DND-41 (cell line): ENCODE data around the gene SLC25A51.

Experiments
- ATAC-seq: fragments of 200-7000 bp; cut with Tn5 transposase; 3 replicates; pipeline ENCODE4 v1.9.1; 2021; ENCODE audit warnings: low read depth; ENCODE audit not compliant: insufficient read depth
- DNase-seq: peaks from one replicate; pipeline ENCODE4 v3.0.0-alpha.2; 2020
- H2AFZ ChIP-seq: 2 replicates; pipeline ENCODE4 v1.6.0; 2012; ENCODE audit warnings: low read depth, low read length
- H3K27ac ChIP-seq: 2 replicates; pipeline ENCODE4 v1.5.1; 2012; ENCODE audit warnings: low read length, inconsistent platforms
- H3K27me3 ChIP-seq: fragments of 200-600 bp; sonication (generic); 2 replicates; pipeline ENCODE4 v1.6.0; 2012; ENCODE audit warnings: low read length, mild to moderate bottlenecking, inconsistent platforms; ENCODE audit not compliant: insufficient read depth, poor library complexity
- H3K36me3 ChIP-seq: 2 replicates; pipeline ENCODE4 v1.5.1; 2012; ENCODE audit warnings: low read length, inconsistent platforms; ENCODE audit not compliant: insufficient read depth
- H3K4me1 ChIP-seq: 2 replicates; pipeline ENCODE4 v1.5.1; 2012; ENCODE audit warnings: mild to moderate bottlenecking, low read length; ENCODE audit not compliant: insufficient read depth
- H3K4me2 ChIP-seq: 2 replicates; pipeline ENCODE4 v1.6.0; 2012; ENCODE audit warnings: mild to moderate bottlenecking, moderate library complexity, low read length, inconsistent platforms; ENCODE audit not compliant: insufficient read depth
- H3K4me3 ChIP-seq, 2 experiments: fragments of 200-600 bp in 1 of 2; shearing (Covaris generic) in 1 of 2; 2 replicates each; pipeline ENCODE4 v1.5.1; 2012 to 2016; ENCODE audit warnings: inconsistent platforms in 2 of 2, low read length in 2 of 2, mild to moderate bottlenecking in 2 of 2, low read depth in 1 of 2, moderate library complexity in 1 of 2
- H3K79me2 ChIP-seq: 2 replicates; pipeline ENCODE4 v1.6.0; 2012; ENCODE audit warnings: low read length, inconsistent platforms; ENCODE audit not compliant: insufficient read depth
- H3K9ac ChIP-seq: 2 replicates; pipeline ENCODE4 v1.6.0; 2012; ENCODE audit warnings: low read depth, mild to moderate bottlenecking, inconsistent platforms, low read length, moderate library complexity
- H3K9me3 ChIP-seq: 2 replicates; pipeline ENCODE4 v1.5.1; 2012; ENCODE audit warnings: low read length, moderate library complexity, mild to moderate bottlenecking, inconsistent platforms; ENCODE audit not compliant: insufficient read depth, severe bottlenecking
- H4K20me1 ChIP-seq: 2 replicates; pipeline ENCODE4 v1.6.0; 2012; ENCODE audit warnings: low read length; ENCODE audit not compliant: insufficient read depth
- EZH2 ChIP-seq: IDR thresholded peaks from 3 replicates; pipeline ENCODE4 v1.6.1; 2012; ENCODE audit warnings: borderline replicate concordance, low read depth, mild to moderate bottlenecking, moderate library complexity, low read length, inconsistent platforms; ENCODE audit not compliant: severe bottlenecking
- TF ChIP-seq, protein P1 (sequence below): IDR thresholded peaks from 2 replicates; pipeline ENCODE4 v1.5.1; 2012; ENCODE audit warnings: borderline replicate concordance, low read length, moderate library complexity, mild to moderate bottlenecking; ENCODE audit not compliant: poor library complexity, severe bottlenecking; ENCODE audit errors: extremely low read depth

Gene SLC25A51

DNA sequence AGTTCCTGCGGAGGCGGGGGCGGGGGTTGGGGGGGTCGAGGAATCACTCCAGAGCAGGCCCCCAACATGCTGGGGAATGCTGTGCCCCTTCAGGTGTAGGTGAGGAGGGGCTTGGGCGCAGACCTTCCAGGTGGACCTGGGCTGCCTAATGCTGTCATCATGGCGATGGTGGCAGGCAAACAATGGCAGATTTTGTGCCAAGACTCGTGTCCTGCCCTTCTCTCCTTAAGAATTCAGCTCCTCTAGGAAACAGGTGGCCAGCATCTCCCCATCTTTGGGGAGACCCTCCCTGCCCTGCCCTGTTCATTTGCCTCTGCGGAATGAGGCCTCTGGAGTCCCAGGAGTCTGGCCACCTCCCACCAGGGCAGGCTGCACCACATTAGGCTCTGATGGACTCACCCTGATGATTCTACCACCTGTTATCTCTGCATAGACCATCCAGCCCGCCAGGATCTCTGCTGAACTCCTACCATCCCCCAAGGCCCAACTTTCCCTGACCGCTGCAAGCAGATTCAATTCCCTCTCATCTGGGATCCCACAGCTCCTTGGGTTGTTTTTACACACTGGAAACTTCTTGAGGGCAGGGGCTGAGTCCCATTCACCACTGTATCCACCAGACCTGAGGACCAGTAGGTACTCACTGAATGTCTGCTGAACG, 10.9 kb upstream of the SLC25A51 start:
- H3K36me3 ChIP-seq = no peaks in the 10 kb centered on the region
- H2AFZ ChIP-seq = no peak overlapping the region
- DNase-seq = no peak
- H3K9ac ChIP-seq = no peak overlapping the region
- H3K9me3 ChIP-seq = no peaks in the 10 kb centered on the region
- H3K4me3 ChIP-seq = no peak overlapping the region
- no peaks in the 10 kb centered on the region for H3K27me3 ChIP-seq
- TF ChIP-seq, protein P1, sequence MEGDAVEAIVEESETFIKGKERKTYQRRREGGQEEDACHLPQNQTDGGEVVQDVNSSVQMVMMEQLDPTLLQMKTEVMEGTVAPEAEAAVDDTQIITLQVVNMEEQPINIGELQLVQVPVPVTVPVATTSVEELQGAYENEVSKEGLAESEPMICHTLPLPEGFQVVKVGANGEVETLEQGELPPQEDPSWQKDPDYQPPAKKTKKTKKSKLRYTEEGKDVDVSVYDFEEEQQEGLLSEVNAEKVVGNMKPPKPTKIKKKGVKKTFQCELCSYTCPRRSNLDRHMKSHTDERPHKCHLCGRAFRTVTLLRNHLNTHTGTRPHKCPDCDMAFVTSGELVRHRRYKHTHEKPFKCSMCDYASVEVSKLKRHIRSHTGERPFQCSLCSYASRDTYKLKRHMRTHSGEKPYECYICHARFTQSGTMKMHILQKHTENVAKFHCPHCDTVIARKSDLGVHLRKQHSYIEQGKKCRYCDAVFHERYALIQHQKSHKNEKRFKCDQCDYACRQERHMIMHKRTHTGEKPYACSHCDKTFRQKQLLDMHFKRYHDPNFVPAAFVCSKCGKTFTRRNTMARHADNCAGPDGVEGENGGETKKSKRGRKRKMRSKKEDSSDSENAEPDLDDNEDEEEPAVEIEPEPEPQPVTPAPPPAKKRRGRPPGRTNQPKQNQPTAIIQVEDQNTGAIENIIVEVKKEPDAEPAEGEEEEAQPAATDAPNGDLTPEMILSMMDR = no peak
- ATAC-seq = no peak
- H4K20me1 ChIP-seq = no peaks in the 10 kb centered on the region
- H3K27ac ChIP-seq = no peak overlapping the region
- no peak overlapping the region for H3K4me2 ChIP-seq
- no peaks in the 10 kb centered on the region for H3K4me1 ChIP-seq
- no peaks in the 10 kb centered on the region for H3K79me2 ChIP-seq

DNA sequence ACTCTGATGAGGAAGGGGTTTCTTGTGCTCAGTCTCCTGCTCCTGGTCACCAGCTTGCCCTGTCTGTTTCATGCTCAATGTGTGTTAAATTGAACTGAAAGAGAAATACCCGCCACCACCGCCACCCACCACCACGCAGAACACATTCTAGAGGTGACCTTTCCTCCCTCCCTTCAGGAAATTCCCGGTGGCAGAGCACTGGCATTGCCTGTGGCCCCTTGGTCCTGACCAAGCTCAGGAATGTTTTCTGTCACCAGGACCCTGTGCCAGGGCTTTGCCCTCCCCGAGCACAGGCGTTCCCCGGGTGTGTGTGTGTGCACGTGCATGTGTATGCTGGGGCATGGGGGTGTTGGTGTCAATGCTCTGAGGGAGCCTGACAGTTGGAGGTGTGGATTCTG, 10.2 kb upstream of the SLC25A51 start:
- H3K27ac ChIP-seq = no peak overlapping the region

DNA sequence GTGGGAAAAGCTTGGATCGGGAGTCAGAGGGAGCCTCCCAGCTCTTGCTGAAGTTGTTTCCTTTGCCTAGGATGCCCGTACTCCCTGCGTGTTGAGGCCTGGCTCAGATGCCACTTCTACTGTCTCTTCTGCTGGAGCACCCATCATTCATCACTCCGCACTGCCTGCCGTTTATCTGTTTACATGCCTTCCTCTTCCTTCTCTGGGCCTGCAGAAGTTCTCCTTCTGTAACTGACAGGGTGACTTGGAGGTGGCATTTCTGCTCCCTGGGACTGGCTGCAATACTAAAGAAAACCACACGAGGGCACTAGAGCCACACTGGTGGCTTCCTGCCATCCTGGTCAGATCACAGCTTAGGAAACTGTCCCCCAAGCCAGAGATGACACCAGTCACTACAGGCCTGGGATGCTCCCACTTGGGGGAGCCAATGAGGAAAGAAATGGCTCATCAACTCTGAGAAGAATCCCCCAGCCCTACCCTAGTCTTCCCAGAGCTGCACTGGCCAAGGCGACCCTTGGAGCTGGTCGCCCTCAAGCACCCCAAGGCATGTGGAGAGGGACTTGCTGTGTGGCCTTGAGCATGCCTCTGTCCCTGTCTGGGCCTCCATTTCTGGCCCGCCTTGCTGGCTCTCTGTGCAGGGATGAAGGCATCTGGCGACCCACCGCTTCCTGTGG, 9.7 kb upstream of the SLC25A51 start:
- no peak overlapping the region for H3K9ac ChIP-seq
- TF ChIP-seq EZH2 = no peak
- TF ChIP-seq, protein P1 = peak; percentile 95
- no peak overlapping the region for H3K4me3 ChIP-seq
- H4K20me1 ChIP-seq = no peaks in the 10 kb centered on the region
- H3K4me2 ChIP-seq = no peak overlapping the region
- peak overlapping the region; percentile 14; the same call in 1 of the 2 replicates for H2AFZ ChIP-seq
- no peaks in the 10 kb centered on the region for H3K4me1 ChIP-seq
- DNase-seq = peak; percentile 78
- no peaks in the 10 kb centered on the region for H3K9me3 ChIP-seq
- no peak overlapping the region for H3K27ac ChIP-seq
- H3K27me3 ChIP-seq = no peaks in the 10 kb centered on the region
- H3K79me2 ChIP-seq = no peaks in the 10 kb centered on the region
- no peaks in the 10 kb centered on the region for H3K36me3 ChIP-seq
- ATAC-seq = peak; percentile 92

More for the DNA sequence above, 10.2 kb upstream of the SLC25A51 start:
- Histone ChIP-seq H3K9ac (no peak overlapping the region), H3K9me3 (no peaks in the 10 kb centered on the region), H3K79me2 (no peaks in the 10 kb centered on the region), H3K4me3 (no peak overlapping the region), H2AFZ (no peak overlapping the region), H4K20me1 (no peaks in the 10 kb centered on the region), H3K27me3 (no peaks in the 10 kb centered on the region), H3K36me3 (no peaks in the 10 kb centered on the region), H3K4me2 (no peak overlapping the region), H3K4me1 (no peaks in the 10 kb centered on the region)
- no peak for TF ChIP-seq EZH2
- TF ChIP-seq, protein P1 = no peak
- DNase-seq = no peak
- ATAC-seq = no peak
